Measurements from ENCODE around the gene EXOC2. TPM values are rescaled to one million over a fixed set of nuclear protein-coding genes. Genes with fewer than 3 reads are reported as not detected.

Gene EXOC2
- total RNA-seq, 1 experiment from 2014 or later = 30.5 TPM

GRCh38 chr6:701215-701614 is 8.3 kb upstream of the EXOC2 start:
- TF ChIP-seq POLR2AphosphoS5 (IDR thresholded peaks at IDR 0.05; ENCODE audit: low read depth, low read length) (no peak), SIN3A (IDR thresholded peaks at IDR 0.05; ENCODE audit: borderline replicate concordance, insufficient read depth, low read depth, low read length) (no peak), TCF7L2 (IDR thresholded peaks at IDR 0.05; ENCODE audit: low read depth, low read length) (no peak), CTCF (IDR thresholded peaks at IDR 0.05) (no peak), REST (IDR thresholded peaks at IDR 0.05; ENCODE audit: insufficient read depth in 1 of 2, low read depth in 2 of 2, low read length in 1 of 2) (no peak)
- no peak overlapping the region for H3K27ac ChIP-seq (ENCODE audit: low read length)
- ATAC-seq (no peak), DNase-seq (ENCODE audit: low read depth, low spot score) (no peak)
- POLR2A ChIA-PET = no interaction called here
- in situ Hi-C loops (cut with HindIII; ENCODE audit: low pct_unique_long_range_greater_than_20kb, low sequenced_read_pairs) (no loop called here), intact Hi-C loops (cut with micrococcal nuclease; ENCODE audit: unreplicated experiment) (no loop called here)
- H3K9me3 ChIP-seq (ENCODE audit: control insufficient read depth, insufficient read depth, low read depth, low read length) = no peaks in the 10 kb centered on the region
- no TSS peak for BruUV-seq (replicated peaks)
- H3K27me3 ChIP-seq (ENCODE audit: control insufficient read depth, insufficient read depth, low read length) = no peaks in the 10 kb centered on the region; the same call in 1 of the 2 replicates
- no peak overlapping the region for H3K4me3 ChIP-seq (ENCODE audit: low read depth in 2 of 2, low read length in 2 of 2)
- no peaks in the 10 kb centered on the region for H3K36me3 ChIP-seq (ENCODE audit: control insufficient read depth, insufficient read depth, low read length)
- no peaks in the 10 kb centered on the region for H3K4me1 ChIP-seq (ENCODE audit: control insufficient read depth, insufficient read depth, low read length)
- CTCF ChIA-PET = no interaction called here

GRCh38 chr6:700490-700889 is 7.6 kb upstream of the EXOC2 start:
- POLR2A ChIA-PET = no interaction called here
- CTCF ChIA-PET = no interaction called here
- in situ Hi-C loops (cut with HindIII; ENCODE audit: low pct_unique_long_range_greater_than_20kb, low sequenced_read_pairs) = no loop called here

More at GRCh38 chr6:700490-700889, 7.6 kb upstream of the EXOC2 start:
- TF ChIP-seq CTCF (IDR thresholded peaks at IDR 0.05) (no peak), REST (IDR thresholded peaks at IDR 0.05; ENCODE audit: insufficient read depth in 1 of 2, low read depth in 2 of 2, low read length in 1 of 2) (no peak), SIN3A (IDR thresholded peaks at IDR 0.05; ENCODE audit: borderline replicate concordance, insufficient read depth, low read depth, low read length) (no peak), TCF7L2 (IDR thresholded peaks at IDR 0.05; ENCODE audit: low read depth, low read length) (no peak), POLR2AphosphoS5 (IDR thresholded peaks at IDR 0.05; ENCODE audit: low read depth, low read length) (no peak)
- Histone ChIP-seq H3K27ac (ENCODE audit: low read length) (no peak overlapping the region), H3K27me3 (ENCODE audit: control insufficient read depth, insufficient read depth, low read length) (no peaks in the 10 kb centered on the region; the same call in 1 of the 2 replicates), H3K9me3 (ENCODE audit: control insufficient read depth, insufficient read depth, low read depth, low read length) (no peaks in the 10 kb centered on the region), H3K4me1 (ENCODE audit: control insufficient read depth, insufficient read depth, low read length) (no peaks in the 10 kb centered on the region), H3K4me3 (ENCODE audit: low read depth in 2 of 2, low read length in 2 of 2) (no peak overlapping the region), H3K36me3 (ENCODE audit: control insufficient read depth, insufficient read depth, low read length) (no peaks in the 10 kb centered on the region)
- intact Hi-C loops (cut with micrococcal nuclease; ENCODE audit: unreplicated experiment) = no loop called here
- DNase-seq (ENCODE audit: low read depth, low spot score) (no peak), ATAC-seq (no peak)
- BruUV-seq (replicated peaks) = no TSS peak

All from Panc1 (cell line).